GM19324 (cell line): Measurements from ENCODE around the gene INKA2.
"Not testable (repeated sequence)": the region's sequence is repeated elsewhere in the genome, so short reads cannot be mapped to it uniquely, and the experiment has no call there.

Source experiments
- ATAC-seq: cut with Tn5 transposase; IDR thresholded peaks from one replicate; pipeline ENCODE4 v1.9.1; 2021; ENCODE audit warnings: mild to moderate bottlenecking, moderate library complexity; ENCODE audit not compliant: unreplicated experiment, low FRiP score

Gene INKA2

DNA sequence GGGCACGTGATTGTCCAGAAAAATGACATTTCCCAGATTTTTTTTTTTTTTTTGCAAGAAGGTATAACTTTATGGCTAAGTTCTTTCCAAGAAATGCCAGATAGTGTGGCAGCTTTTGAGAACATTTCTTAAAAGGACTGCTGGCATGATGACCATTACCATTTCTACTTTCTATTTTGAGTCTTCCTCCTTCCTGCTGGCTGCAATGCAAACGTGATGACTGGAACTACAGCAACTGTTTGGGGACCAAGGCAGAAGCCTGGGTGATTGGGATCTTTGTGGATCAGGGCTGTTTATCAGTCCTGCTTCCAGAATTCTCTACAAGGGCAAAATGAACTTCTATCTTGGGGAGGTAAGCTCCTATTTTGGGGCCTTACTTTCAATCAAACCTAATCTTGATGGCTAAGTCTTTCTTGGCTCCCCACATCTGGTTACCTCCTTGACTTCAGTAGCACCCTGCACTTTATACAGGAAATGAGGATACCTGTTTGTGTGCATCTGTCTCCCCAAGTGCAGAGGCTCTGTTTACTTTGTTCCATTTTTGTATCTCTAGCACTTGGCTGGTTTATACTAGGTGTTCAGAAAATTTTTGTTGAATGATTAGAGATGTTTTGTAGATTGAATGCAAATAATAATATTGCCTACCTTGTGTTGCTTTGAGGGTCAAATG, 12.8 kb upstream of the INKA2 start:
- ATAC-seq = no peak

DNA sequence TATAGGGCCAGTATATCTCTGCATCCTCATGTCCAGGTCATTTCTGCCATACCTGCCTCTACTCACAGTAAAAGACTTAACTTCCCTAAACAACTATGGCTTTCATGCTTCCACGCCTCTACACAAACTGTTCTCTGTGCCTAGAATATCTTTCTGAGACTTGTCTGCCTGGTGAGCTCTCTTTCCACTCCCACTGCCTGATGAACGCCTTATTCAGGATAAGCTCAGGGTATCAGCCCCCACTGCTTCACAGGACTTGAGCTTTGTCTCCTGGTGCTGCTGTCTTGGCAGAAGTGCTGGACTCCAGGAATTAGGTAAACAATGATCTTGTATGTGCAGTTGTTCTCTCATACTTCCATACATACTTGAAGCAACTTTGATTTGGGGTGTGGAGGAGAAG, 11.7 kb upstream of the INKA2 start:
- no peak for ATAC-seq

DNA sequence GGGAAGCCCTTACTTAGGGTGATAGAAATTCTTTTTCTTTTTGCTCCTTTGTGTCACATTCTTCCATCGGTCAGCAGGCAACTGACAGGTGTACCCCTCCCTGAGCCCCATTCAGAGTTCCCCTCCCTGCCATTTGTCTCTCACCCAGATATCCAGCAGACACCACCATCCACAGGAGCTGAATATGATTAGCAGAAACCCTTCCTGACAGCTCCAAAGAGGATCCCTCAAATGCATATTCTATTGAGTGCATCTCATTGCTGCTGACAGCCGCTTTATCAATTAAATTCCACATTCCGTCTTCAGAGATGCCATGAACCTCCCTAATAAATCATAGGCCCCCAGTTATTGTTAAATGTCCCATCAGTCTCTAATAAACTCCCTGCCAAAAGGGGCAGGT, 10.4 kb upstream of the INKA2 start:
- no peak for ATAC-seq

DNA sequence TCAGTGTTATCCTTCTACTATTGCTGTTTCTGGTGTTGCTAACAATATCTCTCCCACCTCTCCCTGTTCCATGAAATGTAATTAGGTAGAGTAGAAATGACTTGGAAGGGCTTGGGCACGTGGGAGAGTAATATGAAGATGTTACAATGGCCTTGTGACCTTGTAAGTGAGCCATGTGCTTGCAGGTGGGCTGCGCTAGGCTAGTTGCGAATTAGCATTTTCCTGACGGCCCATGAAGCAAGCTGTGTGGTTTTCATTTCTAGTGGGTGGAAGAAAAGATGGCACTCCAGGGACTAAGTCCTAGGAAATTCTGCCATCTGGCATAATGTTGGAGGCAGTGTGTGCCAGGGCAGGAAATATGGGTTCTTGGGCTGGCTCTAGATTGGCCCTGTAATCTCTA, 8.8 kb upstream of the INKA2 start:
- no peak for ATAC-seq

DNA sequence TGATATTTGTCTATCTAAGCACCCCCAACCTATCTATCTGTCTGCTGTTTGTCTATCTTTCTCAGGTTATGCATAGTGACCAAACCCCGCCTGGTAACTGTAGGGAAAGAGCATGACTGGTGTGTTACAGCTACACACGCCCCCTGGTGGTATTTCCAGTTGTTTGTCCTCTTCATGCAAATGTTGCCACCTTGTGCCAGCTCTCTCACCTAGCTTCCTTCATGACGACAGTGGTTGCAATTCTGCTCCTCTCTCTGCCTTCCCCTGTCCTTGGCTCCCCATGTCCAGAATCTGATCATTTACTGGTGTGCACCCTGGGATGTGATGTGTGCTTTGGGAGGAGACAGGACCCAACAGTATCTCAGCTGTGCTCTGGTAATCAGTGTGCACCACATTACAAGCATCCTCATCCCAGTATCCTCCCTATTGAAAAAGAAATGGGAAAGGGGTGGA, 8.1 kb upstream of the INKA2 start:
- no peak for ATAC-seq

DNA sequence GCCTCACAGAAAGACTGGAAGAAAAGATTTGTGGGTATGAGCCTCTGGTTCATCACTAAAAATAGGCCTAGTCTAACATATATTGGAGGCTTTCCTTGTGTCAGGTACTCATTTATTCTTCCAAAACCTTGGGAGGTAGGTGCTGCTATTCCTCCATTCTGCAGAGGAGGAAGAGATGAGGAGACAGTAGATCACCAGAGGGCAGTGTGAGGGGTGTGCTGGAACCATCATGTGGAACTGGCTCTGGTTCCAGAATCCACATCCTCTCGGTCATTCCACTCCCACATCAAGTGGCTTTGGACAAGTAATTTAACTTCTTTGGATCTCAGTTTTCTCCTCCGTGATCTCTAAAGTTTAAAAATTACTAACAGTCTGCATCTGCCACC, 7.4 kb upstream of the INKA2 start:
- ATAC-seq = no peak

DNA sequence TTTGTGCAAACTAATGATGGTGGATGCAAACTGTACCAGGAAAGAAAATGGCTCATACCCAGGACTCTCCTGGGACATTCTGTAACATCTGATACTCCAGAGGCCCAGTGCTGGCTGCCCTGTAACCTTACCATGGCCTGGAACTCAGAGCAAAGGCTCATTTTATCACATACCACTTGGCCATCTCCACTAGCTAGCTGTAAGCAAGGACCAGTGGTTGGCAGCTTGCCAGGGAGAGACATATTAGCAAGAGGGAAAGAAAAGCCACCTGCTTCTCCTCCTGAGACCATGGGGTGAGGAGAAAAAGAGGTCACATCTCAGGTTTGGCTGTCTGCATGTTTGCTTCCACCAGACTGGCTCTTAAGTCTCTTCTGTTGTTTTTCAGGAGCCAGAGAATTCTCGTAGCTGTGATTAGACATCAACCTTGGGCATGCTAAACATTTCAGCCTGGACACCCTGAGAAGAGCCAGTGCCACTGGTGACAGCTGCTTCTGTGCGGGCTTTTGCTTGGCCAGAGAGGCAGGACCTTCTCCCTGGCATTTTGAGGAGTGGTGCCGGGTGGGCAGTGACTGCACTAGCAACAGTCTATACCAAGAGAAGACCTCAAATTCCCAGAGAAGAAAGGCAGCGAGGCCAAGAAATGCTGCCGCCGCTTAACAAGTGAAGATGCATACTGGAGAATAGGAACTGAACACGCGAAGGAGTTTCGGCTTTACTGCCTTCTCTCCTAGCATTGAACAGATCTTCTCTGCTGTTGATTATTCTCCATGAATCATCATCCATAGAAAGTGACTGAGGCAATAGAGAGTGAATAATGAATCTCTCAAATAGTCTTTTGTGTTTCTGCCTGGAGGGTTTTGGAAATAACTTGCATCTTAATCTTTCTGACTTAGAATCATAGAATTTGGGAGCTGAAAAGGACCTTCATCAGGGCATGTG, 6.7 kb upstream of the INKA2 start:
- ATAC-seq = no peak

DNA sequence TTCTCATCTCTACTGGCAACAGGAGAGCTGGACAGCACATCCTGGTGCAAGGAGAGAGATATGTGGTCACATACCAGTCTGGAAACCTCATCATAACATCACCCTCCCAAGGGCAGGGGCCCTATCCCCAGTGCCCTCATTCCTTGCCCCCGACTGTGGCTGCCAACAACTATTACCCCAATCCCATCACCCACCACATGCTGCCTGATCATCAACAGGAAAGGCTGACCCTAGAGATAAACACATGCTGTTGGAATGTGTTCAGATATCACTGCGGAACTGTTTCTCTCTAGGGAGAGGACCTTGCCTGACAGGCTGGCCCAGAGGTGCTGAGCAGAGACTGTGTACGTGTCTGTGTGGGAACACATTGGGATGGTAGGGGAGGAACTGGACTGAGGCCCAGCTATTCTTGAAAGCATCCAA, 4.5 kb upstream of the INKA2 start:
- ATAC-seq = no peak

DNA sequence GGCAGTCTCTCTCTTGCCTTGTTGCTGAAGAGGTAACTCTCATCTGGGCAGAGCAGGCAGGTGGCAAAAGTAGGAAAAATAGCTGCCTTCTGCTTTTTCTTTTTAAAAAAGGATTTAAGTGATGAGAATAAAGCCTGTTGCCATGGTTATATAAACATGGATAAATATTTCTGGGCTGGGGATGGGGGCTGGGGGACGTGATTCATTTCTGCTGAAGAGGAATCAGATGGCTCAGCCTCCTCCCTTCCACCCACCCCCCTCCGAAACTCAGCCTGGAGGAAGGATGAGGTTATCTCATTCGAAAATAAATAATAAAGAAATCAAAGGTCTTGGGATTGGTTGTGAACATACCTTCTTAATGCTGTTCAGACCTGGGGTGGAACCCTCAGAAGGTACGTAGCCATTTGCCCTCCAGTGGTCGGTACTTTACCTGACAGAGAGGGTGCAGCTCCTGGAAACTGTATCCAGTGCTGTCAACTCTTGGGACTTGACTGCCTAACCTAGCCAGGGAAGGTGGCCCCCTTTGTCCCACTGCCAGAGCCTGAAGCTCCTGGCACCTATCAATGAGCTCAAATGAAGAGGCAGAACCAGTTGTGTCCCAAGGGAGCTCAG, 3.8 kb upstream of the INKA2 start:
- no peak for ATAC-seq

DNA sequence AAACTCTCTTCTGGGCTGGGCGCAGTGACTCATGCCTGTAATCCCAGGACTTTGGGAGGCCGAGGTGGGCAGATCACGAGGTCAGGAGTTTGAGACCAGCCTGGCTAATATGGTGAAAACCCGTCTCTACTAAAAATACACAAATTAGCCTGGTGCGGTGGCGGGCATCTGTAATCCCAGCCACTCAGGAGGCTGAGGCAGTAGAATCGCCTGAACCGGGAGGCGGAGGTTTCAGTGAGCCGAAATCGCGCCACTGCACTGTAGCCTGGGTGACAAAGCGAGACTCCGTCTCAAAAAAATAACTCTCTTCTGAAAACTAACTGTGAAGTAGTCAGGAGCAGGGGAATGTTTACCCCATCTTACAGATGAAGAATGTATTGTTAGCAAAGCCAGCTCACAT, 3.1 kb upstream of the INKA2 start:
- ATAC-seq = not testable (repeated sequence)

DNA sequence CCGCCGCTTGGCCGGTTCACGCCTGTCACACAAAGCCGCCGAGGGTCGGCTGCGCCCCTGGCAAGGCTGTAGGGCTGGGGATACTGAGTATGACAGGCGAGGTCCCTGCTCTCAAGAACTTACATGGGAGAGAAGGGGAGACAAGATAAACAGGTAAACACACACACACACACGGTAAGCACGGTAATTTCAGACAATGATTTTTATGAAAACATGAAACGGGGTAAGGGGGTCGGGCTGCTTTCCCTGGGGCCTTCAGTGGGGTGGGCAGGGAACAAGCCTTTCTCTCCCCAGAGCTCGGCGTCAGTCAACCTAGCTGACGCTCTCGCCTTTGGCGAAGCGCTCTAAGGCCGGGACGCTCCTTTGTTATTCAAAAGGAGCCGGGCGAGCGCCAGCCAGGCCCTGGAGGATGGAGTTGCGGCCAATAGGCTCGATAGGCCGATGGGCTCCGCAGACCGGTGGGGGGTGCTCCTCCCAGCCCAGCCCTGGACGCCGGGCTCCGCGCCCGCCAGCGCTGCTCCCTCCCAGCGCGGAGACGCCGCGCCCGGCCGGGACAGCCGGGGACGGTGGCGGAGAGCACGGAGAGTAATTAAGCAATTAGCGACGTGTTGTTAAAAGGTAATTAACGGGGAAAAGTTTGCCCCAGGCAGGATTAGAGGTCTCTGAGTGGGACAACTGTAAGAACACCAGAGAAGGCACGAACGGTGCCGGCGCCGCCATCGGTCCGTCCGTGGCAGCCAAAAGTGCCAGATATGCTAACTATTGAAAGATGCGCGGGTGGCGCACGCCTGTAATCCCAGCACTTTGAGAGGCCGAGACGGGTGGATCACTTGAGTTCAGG, 950 bp upstream of the INKA2 start:
- no peak for ATAC-seq

DNA sequence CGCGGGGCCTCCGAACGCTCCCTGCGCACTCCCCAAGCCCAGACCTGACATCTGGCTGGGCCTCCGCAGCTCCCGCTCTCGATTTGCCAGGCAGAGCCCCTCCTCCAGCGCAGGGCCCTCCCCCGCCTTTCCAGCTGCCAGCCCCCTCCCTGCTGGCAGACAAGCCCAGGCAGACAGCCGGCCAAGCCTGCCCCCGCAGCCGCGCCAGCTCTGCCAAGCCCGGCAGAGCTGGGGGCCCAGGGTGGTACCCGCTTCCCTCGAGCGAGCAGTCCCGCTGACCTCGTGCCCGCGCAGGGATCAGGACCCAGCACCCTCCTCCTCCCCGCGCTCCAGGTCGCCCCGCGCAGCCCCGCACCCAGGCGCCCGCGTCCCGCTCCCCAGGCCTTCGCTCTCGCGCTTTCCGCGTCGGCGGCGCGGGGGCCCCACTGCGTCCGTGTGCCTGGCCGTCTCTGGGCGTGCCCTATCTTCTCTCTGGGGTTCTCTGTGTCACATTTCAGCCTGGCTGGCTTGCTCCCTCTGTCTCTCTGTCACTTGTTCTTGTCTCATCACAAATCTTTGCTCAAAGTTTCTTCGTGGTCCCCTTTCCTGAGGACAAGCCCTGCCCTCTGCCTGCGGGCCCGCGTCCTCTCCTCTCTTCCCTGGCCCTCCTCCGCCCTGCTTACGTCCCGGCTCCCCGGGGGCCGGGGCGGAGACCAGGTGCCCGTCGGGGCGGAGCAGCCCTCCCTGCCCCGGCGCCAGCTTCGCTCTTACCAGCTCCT, 580 bp downstream of the INKA2 start:
- ATAC-seq = peak; percentile 62

DNA sequence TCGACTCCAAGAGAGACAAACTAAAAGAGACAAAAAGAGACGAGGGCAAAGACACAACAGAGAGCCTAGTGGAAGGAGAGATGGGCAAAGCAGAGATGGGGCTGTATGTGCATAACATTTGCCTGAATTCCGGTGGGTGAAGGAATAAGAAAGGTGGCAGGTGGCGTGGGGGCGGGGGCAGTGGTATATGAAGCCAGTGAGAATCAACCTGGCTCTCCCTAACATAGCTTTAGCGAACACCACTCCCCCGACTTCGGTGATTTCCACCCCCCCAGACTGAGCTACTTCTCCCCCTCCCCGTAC, 1.1 kb downstream of the INKA2 start:
- no peak for ATAC-seq

DNA sequence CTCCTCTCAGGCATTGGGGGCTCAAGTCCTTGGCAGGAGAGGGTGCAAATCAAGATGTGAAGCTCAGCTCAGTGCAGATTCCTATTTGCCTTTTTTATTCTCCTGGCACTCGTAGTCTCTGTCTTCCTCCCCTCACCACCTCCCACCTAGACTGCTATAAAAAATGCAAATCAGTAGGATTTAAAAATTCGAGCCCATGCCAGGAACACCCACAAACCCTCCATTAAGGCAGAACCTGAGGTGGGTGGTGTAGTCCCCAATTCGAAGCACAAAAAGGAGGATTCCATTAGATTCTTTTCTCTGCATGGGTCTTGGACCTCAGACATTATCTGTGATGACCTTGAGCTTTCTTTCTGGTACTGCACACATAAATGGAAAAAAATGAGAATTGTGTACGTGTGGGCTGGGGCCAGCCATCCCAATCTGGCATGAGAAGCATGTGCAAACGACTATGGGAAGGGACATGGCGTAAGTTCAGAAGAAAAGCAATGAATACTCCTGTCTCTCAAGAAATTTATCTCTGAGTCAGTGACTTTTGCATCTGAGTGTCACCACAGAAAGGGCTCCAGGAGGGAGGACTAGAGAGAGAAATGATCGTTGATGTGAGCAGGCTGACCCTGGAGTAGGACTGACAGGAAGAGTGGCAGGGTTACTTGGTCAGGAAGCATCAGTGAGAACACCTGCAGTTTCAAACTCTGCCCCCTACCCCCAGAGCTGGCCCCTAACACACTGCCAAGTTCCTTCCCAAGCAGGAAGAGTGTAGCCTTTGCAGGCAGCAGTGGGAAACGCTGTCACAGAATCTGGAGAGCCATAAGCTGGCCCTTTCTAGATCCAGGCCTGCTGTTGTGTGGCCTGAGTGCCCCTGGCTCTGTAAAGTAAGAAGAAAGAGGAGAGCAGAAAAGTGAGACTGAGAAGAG, 1.7 kb downstream of the INKA2 start:
- no peak for ATAC-seq

DNA sequence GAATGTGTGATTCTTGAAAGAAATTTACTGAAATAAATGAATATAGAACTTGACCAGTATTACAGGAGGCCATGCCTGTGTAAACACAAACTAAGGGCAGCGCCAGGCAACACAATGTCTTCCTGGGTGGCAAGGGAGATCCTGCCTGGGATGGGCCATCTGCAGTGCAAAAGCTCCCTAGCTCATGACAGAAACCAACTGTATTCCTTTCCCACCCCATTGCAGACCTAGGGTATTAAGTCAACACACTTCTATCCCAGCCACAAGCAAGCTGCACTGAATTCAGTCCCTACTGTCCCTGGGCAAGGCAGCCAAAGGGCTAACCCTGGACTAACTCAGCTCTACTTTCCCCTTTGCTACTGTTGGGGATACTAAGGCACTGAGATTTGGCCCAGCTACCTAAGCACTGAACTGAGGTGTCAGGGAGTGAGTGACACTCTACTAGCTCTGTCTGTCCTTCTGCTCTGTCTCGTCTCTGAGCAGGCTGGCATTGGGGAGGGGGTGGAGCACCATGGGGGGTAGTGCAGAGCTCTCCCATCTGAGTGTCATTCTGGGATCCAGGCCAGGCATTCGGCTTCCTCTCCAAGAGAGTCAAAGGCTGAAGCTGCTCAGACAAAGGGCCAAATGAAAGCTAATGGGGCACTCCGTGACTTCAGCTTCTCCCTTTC, 2.5 kb downstream of the INKA2 start:
- no peak for ATAC-seq

DNA sequence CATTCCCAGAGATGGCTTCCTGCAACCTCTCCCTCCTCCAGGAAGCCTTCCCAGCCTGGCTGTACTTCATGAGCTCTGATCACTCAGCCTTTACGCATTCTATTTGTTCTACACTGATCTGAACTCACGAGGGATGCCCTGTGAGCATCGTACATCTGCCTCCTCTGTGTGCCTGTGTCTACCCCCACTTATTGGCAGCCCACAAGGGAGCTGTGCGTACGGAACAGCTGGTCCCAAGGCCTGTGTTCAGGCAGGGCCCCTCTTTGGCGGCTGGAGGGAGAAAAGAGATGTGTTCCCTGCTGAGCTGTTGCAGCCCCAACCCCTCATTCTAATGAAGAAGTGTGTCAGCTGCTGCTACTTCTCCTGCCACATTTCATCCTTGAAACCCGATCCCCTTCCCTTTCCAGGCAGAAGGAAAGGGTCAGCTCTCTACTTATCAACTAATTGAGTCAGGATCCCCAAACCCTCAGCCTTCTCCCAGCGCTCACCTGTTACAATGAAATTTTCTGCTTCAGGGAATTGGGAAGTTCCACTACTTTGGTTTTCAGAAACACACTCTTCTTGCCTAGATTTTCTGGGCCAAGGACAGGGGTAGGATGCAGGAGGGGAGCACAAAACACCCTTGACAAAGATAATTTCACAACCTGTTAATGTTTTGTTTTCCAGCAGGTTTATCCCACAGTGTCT, 3.2 kb downstream of the INKA2 start:
- ATAC-seq = no peak

DNA sequence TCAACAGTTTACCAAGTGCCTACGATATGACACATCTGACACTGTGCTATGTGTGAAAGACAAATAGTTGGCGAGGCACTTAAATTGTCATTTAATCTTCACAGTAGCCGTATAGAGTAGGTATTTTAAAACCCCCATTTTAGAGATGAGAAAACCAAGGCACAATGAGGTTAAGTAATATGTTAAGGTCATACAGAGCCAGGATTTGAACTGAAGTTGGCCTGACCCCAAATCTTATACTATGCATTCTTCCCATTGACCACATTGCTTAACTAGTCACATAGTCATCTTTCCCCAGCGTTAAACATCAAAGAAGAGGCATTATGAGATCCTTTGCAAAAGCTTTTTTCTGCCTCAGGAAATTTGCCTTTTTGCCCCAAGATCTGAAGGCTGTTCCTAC, 3.9 kb downstream of the INKA2 start:
- ATAC-seq = no peak

DNA sequence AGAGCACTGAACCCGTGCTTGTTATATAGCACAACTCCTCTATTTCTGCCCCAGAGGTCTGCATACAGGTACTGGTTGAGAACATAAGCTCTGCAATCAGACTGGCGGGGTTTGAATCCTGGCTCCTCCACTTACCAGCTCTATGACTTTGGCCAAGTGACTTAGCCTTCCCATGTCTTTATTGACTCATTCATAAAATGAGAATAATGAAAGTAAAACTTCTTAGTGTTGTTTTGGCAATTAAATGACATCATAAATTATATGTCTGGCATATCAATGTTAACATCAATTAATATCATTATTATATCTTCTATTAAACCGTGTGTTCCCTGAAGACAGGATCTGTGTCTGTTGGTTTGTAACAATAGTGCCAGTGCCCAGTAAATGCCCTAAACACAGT, 4.3 kb downstream of the INKA2 start:
- ATAC-seq = no peak
